ENCODE data around the gene TP73.
"Not testable (repeated sequence)": the region's sequence is repeated elsewhere in the genome, so short reads cannot be mapped to it uniquely, and the experiment has no call there.

The TP73 gene

GRCh38 chr1:3742439-3743298, 90.4 kb downstream of the TP73 start:
- intact Hi-C loops (cut with DNase I), result no loop called here
- DNase-seq, result no peak

GRCh38 chr1:3743421-3743820, 91.1 kb downstream of the TP73 start:
- no peak for DNase-seq
- intact Hi-C loops (cut with DNase I), result no loop called here

DNA sequence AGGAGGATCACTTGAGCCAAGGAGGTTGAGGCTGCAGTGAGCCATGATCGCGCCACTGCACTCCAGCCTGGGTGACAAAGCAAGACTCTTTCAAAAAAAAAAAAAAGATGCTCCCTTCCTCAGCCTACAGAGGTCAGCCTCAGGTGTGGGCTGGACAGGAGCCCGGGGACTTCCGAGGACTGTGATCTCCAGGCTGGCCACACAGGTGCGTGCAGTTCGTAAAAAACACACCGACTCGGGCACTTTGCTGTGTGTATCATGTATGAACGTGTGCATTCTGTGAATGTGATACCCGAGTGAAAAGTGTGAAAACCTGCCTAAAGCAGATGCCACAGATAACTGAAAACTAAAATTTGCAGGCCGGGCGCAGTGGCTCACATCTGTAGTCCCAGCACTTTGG, 91.5 kb downstream of the TP73 start:
- peak in 1 of 42 donors; percentile 31 for DNase-seq
- intact Hi-C loops (cut with DNase I), result no loop called here

DNA sequence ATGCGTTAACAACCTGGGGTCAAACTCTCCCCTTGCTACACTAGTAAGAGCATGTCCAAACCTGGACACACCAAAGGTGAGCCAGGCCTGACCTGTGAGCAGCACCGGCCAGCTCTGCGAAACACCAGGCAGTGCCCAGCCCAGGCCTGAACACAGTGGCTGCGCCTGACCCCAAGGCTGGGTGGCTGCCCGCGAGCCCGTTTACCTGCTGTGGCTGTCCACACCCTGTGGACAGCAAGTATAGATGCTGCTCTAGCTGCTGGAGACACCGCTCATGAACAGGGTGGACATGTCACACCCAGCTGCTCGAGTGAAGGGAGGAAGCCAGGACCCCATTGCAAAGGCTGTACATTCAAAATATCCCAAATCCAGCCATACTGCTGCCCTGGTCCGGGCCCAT, 92.3 kb downstream of the TP73 start:
- DNase-seq, result no peak
- intact Hi-C loops (cut with DNase I), result no loop called here

GRCh38 chr1:3745071-3745470, 92.8 kb downstream of the TP73 start:
- DNase-seq, result no peak
- intact Hi-C loops (cut with DNase I), result no loop called here

GRCh38 chr1:3745590-3746381, 93.5 kb downstream of the TP73 start:
- DNase-seq, result peak in 29 of 42 donors; percentile 15 to 70 (median 44)
- intact Hi-C loops (cut with DNase I), result no loop called here

GRCh38 chr1:3746389-3746829, 94.1 kb downstream of the TP73 start:
- intact Hi-C loops (cut with DNase I), result no loop called here
- no peak for DNase-seq

DNA sequence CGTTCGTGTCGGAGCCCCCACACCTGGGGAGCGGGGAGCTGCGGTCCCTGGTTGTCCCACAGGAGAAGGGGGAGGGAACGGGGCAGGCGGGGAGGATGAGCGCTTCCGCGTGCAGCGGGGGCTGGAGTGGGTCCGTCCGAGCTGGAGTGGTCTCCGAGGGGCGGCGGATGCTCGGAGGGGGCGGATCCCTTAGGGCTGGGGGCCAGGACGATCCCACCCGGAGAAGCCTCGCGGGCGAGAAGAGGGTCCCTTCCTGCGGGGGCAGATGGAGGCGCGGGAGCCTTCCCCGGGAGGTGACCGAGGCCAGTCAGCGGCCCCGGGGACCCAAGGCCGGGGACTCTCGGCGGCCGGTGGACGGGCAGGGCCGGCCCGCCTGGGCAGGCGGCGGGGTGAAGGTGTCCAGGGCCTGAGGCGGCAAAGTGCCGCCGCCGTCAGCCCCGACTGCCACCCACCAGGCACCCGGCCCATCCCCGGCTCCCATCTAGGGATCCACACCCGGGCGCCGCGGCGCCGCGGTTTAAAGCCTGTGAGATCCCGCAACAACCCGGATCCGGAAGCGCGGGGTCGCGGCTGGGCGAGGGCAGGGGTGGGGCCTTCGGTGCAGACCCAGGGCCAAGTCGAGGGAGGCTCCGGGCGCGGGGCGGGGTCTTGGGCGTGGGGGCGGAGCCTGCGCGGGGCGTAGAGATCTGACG, 94.7 kb downstream of the TP73 start:
- DNase-seq, result peak; percentile 89 to 97 (median 94)
- intact Hi-C loops (cut with DNase I), result no loop called here

GRCh38 chr1:3747522-3747848, 95.2 kb downstream of the TP73 start:
- no peak for DNase-seq
- intact Hi-C loops (cut with DNase I), result no loop called here

DNA sequence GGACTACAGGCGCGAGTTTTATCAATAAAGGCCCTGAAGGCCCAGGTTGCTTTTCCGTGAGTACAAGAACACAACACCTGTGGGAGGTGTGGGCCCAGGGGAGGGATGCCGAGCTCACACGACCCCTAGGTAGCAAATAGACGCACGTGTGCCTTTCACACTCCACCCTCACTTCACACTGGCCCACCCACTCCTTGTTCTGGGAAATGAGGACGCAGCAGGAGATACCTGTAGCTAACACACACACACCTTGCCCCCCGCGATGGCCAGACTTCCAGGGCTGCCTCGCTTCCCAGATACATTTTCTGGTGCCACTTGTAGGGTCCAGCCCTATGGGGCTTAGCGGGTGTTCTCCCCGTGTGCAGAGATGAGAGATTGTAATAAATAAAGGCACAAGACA, 95.6 kb downstream of the TP73 start:
- no peak for DNase-seq
- intact Hi-C loops (cut with DNase I), result no loop called here

- intact Hi-C loops (cut with DNase I); DNase-seq: not testable (repeated sequence)
These were observed 96.1 kb downstream of the TP73 start for GRCh38 chr1:3748316-3748900.

GRCh38 chr1:3749512-3749911, 97.2 kb downstream of the TP73 start:
- DNase-seq, result no peak
- intact Hi-C loops (cut with DNase I), result no loop called here

GRCh38 chr1:3750741-3751140, 98.4 kb downstream of the TP73 start:
- no peak for DNase-seq
- intact Hi-C loops (cut with DNase I), result no loop called here

- intact Hi-C loops (cut with DNase I), result no loop called here
- no peak for DNase-seq
These were observed 100.2 kb downstream of the TP73 start, which contains the start of gene CCDC27 for GRCh38 chr1:3752400-3752945. CCDC27 (plus strand) TSS chr1:3752450; CDS start chr1:3752482, 32 bp downstream.

GRCh38 chr1:3753656-3754454, 101.5 kb downstream of the TP73 start:
- DNase-seq, result no peak
- intact Hi-C loops (cut with DNase I), result no loop called here

GRCh38 chr1:3756394-3756793, 104.1 kb downstream of the TP73 start:
- no peak for DNase-seq
- intact Hi-C loops (cut with DNase I), result no loop called here

DNA sequence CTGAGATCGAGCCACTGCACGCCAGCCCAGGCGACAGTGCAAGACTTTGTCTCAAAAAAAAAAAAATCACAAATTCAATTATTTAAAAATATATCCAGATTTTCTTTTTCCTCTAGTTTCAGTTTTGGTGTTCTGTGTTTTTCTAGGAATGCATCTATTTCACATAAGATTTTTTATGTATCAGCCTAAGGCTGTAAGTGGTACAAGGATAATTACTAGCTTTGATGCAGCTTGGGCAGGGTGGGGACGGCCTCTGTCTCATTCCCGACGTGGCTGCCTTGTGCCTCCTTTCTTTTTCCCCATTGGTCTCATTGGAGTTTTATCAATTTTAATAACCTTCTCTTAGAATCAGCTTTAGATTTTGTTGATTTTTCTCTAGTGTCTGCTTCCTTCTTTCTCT, 106.8 kb downstream of the TP73 start:
- intact Hi-C loops (cut with DNase I), result no loop called here
- no peak for DNase-seq

DNA sequence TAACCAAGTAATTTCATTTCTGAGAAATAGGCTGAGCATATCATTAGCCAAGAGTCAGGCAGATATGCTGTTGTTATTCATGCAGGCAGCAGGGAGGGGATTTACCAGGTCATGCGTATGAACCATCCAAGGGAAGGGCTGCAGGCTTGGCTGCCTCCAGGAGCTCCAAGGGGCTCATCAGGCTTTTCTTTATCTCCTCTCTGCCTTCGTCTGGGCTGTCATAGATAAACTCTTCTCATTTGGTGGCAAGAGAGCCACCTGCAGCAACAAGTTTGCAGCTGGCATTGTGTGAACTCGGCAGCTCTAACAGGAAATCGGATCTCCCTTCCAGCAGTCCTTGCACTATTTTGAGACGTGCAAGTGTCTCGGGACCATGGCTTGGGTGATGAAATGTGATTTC, 107.5 kb downstream of the TP73 start:
- intact Hi-C loops (cut with DNase I), result no loop called here
- DNase-seq, result no peak
